ENCODE results near the gene BZW2. TPM values are rescaled to one million over a fixed set of nuclear protein-coding genes. Genes with fewer than 3 reads are reported as not detected.

The BZW2 gene
- total RNA-seq, 1 donor from 2014 or later, result 84.9 TPM

- no peak for FAIRE-seq
- Mint-ChIP-seq H3K27ac (ENCODE audit: unreplicated experiment) (no peak overlapping the region), H3K27me3 (ENCODE audit: low read depth, unreplicated experiment) (no peaks in the 10 kb centered on the region), H3K36me3 (ENCODE audit: low read depth, unreplicated experiment) (peaks cover 1% of the 10 kb centered on the region), H3K4me1 (ENCODE audit: low read depth, unreplicated experiment) (peaks cover 14% of the 10 kb centered on the region), H3K4me3 (ENCODE audit: unreplicated experiment) (no peak overlapping the region), H3K9me3 (ENCODE audit: unreplicated experiment) (no peaks in the 10 kb centered on the region)
- Histone ChIP-seq H3K9ac (ENCODE audit: low read length) (no peak overlapping the region), H3K36me3 (ENCODE audit: insufficient read depth, low read length) (no peaks in the 10 kb centered on the region), H3K27me3 (ENCODE audit: insufficient read depth, low read length) (no peaks in the 10 kb centered on the region), H3K4me2 (ENCODE audit: low read length) (peak overlapping the region; percentile 27), H4K20me1 (ENCODE audit: insufficient read depth, low read length) (no peaks in the 10 kb centered on the region), H3K4me3 (ENCODE audit: insufficient read depth, low read depth, low read length) (no peak overlapping the region), H3K79me2 (ENCODE audit: insufficient read depth, low read length) (no peaks in the 10 kb centered on the region), H2AFZ (ENCODE audit: low read depth, low read length) (no peak overlapping the region), H3K9me3 (ENCODE audit: insufficient read depth, low read depth, low read length) (no peaks in the 10 kb centered on the region), H3K4me1 (ENCODE audit: insufficient read depth, low read length) (peaks cover 14% of the 10 kb centered on the region), H3K27ac (ENCODE audit: low read depth, low read length) (peak overlapping the region; percentile 71)
- TF ChIP-seq EZH2 (IDR thresholded peaks at IDR 0.05; ENCODE audit: insufficient read depth, low read length), result no peak
- TF ChIP-seq CTCF (IDR thresholded peaks at IDR 0.05; ENCODE audit: insufficient read depth, low read depth, low read length), result no peak
- no peak for DNase-seq (ENCODE audit: low read depth)
Measured at GRCh38 chr7:16740996-16741395, 95.0 kb downstream of the BZW2 start.

GRCh38 chr7:16741676-16742075, 95.7 kb downstream of the BZW2 start:
- no peak overlapping the region for H2AFZ ChIP-seq (ENCODE audit: low read depth, low read length)
- peaks cover 14% of the 10 kb centered on the region for H3K4me1 ChIP-seq (ENCODE audit: insufficient read depth, low read length)
- H3K36me3 ChIP-seq (ENCODE audit: insufficient read depth, low read length), result no peaks in the 10 kb centered on the region
- Mint-ChIP-seq H3K27ac (ENCODE audit: unreplicated experiment) (no peak overlapping the region), H3K4me3 (ENCODE audit: unreplicated experiment) (no peak overlapping the region), H3K9me3 (ENCODE audit: unreplicated experiment) (no peaks in the 10 kb centered on the region), H3K27me3 (ENCODE audit: low read depth, unreplicated experiment) (no peaks in the 10 kb centered on the region), H3K36me3 (ENCODE audit: low read depth, unreplicated experiment) (peaks cover 1% of the 10 kb centered on the region), H3K4me1 (ENCODE audit: low read depth, unreplicated experiment) (peaks cover 14% of the 10 kb centered on the region)
- H3K27ac ChIP-seq (ENCODE audit: low read depth, low read length), result peak overlapping the region; percentile 10
- TF ChIP-seq CTCF (IDR thresholded peaks at IDR 0.05; ENCODE audit: insufficient read depth, low read depth, low read length) (no peak), EZH2 (IDR thresholded peaks at IDR 0.05; ENCODE audit: insufficient read depth, low read length) (no peak)
- H3K4me3 ChIP-seq (ENCODE audit: insufficient read depth, low read depth, low read length), result no peak overlapping the region
- H3K9me3 ChIP-seq (ENCODE audit: insufficient read depth, low read depth, low read length), result no peaks in the 10 kb centered on the region
- no peaks in the 10 kb centered on the region for H3K27me3 ChIP-seq (ENCODE audit: insufficient read depth, low read length)
- H3K4me2 ChIP-seq (ENCODE audit: low read length), result no peak overlapping the region
- DNase-seq (ENCODE audit: low read depth) (peak; percentile 39), FAIRE-seq (no peak)
- no peaks in the 10 kb centered on the region for H3K79me2 ChIP-seq (ENCODE audit: insufficient read depth, low read length)
- H4K20me1 ChIP-seq (ENCODE audit: insufficient read depth, low read length), result no peaks in the 10 kb centered on the region
- H3K9ac ChIP-seq (ENCODE audit: low read length), result no peak overlapping the region

GRCh38 chr7:16742547-16742946, 96.6 kb downstream of the BZW2 start:
- Histone ChIP-seq H2AFZ (ENCODE audit: low read depth, low read length) (no peak overlapping the region), H3K27ac (ENCODE audit: low read depth, low read length) (no peak overlapping the region), H3K36me3 (ENCODE audit: insufficient read depth, low read length) (no peaks in the 10 kb centered on the region), H3K4me1 (ENCODE audit: insufficient read depth, low read length) (peaks cover 14% of the 10 kb centered on the region), H3K79me2 (ENCODE audit: insufficient read depth, low read length) (no peaks in the 10 kb centered on the region), H3K4me3 (ENCODE audit: insufficient read depth, low read depth, low read length) (no peak overlapping the region), H4K20me1 (ENCODE audit: insufficient read depth, low read length) (no peaks in the 10 kb centered on the region), H3K27me3 (ENCODE audit: insufficient read depth, low read length) (no peaks in the 10 kb centered on the region), H3K9me3 (ENCODE audit: insufficient read depth, low read depth, low read length) (no peaks in the 10 kb centered on the region), H3K9ac (ENCODE audit: low read length) (no peak overlapping the region), H3K4me2 (ENCODE audit: low read length) (no peak overlapping the region)
- Mint-ChIP-seq H3K4me3 (ENCODE audit: unreplicated experiment) (no peak overlapping the region), H3K36me3 (ENCODE audit: low read depth, unreplicated experiment) (peaks cover 1% of the 10 kb centered on the region), H3K27ac (ENCODE audit: unreplicated experiment) (no peak overlapping the region), H3K4me1 (ENCODE audit: low read depth, unreplicated experiment) (peaks cover 14% of the 10 kb centered on the region), H3K9me3 (ENCODE audit: unreplicated experiment) (no peaks in the 10 kb centered on the region), H3K27me3 (ENCODE audit: low read depth, unreplicated experiment) (no peaks in the 10 kb centered on the region)
- TF ChIP-seq EZH2 (IDR thresholded peaks at IDR 0.05; ENCODE audit: insufficient read depth, low read length), result no peak
- TF ChIP-seq CTCF (IDR thresholded peaks at IDR 0.05; ENCODE audit: insufficient read depth, low read depth, low read length), result no peak
- no peak for DNase-seq (ENCODE audit: low read depth)
- no peak for FAIRE-seq
